ENCODE results near the gene RGS12.

- TF ChIP-seq EZH2 (IDR thresholded peaks at IDR 0.05; ENCODE audit: insufficient read depth, poor library complexity, severe bottlenecking) (no peak), EZH2phosphoT487 (IDR thresholded peaks at IDR 0.05; ENCODE audit: insufficient read depth, low read depth) (no peak)
Observed at GRCh38 chr4:3308691-3309090, 15.9 kb downstream of the RGS12 start.

All from GM23248 (cell line).